NCI-H226 (cell line): ENCODE data around the gene LGR4.
A peak's percentile ranks its signal among the peaks of the same experiment; 100 is the strongest.

Experiments used
- DNase-seq: peaks from one replicate; pipeline ENCODE4 v3.0.0-alpha.2; 2015

The LGR4 gene

DNA sequence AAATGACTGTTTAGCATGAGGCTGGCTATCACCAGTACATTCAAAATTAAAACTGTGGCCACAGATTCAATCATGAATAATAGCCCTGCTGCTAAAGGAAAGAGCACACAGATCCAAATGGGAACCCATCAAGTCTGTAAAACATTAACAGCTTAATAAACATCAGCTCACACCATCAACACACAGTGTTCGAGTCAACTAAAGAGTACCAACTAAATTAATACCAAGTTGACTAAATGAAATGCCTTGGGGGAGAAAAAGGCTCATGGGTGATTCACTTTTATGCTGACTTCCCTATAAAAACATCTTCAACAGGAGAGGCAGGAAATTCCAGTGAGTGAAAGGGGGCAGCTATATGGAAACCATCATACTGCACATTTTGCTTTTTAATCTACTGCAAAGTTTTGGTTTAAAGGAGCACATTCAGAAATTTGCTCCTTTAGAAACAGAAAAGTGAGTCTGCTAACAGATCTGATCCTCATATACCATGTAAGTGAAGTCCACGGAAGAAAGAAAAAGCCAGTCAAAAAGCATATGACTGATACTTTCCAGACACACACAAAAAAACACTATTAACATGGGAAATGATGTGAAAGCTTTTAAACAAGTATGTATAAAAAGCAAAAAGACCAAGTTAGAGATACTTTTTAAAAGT, 16.3 kb downstream of the LGR4 start:
- DNase-seq = peak; percentile 65

DNA sequence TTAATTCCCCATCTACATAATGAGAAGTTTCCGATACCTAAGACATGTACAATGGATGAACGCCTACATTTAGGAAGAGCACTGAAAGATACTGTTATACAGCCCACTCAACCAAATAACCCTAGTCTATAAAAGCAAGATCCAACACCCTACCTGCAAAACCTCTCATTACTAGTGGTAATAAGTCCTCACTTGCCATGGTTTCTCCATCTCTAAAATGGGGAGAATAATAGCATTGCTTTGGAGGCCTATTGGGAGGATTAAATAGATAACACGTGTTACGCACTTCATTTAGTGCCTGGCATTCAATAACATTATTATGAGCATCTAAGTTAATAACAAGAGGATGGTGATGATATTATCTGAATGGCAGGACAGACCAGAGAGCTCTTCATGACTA, 16.9 kb downstream of the LGR4 start:
- no peak for DNase-seq

DNA sequence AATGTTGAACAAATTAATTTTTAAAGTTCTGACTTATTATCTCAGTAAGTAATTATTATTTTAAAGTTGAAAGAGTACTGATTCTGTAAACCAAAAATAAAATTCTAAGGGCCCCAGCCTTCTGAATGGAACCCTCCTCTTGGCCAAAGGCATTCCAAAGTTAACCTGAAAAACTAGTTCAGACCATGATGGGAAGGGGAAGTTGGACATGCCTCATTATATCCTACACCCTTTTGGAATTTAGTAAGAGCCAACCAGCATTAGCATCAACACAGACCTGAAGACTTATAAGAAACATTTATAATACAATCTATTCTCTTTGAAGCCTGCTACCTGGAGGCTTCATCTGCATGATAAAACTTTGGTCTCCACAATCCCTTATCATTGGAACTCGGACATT, 18.9 kb downstream of the LGR4 start:
- DNase-seq = no peak

DNA sequence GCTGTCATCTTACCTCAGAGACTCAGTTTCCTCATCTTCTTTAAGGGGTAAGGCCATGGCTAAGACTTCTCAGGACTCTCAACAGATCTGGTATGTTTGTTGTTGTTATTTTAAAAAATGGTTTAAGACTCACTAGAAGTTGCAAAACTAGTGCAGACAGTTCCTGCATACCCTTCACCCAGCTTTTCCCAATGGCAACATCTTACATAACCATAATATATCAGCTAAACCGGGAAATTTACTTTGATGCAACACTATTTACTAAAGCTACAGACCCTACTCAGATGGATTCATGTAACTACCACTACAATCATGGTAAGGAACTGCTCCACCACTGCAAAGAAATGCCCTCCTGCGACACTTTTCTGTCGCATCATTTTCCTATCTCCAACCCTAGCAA, 20.4 kb downstream of the LGR4 start:
- DNase-seq = no peak

DNA sequence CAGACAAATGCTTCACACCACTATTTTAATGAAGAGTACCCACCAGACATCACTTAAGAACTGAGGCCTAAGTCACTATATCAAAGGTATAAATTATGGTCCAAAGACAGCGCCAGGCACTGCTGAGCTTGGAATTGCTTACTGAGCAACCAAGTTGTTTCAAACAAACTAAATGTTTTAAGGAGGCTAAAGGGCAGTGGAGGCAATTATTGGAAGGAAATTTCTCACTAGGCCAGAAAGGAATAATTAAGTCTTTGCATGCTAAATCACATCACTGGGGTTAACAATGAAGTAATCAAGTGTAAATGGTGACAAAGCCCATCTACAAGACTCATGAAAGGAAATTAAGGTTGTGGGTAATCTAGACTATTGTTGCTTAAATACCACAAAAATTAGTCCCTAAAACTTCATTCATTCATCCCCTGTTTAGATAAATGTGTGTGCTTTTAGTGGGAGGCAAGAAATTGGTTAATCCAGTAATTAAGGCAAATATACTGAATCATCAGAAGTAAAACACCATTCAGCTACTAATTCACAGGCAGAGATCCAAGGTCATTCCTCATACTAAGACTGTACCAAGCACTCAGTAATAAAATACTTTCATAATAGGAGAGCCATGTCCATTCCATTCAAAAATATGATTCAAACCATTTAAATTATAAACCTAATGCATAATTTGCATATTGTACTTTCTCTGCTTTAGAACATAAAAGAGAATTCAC, 21.2 kb downstream of the LGR4 start:
- DNase-seq = no peak

DNA sequence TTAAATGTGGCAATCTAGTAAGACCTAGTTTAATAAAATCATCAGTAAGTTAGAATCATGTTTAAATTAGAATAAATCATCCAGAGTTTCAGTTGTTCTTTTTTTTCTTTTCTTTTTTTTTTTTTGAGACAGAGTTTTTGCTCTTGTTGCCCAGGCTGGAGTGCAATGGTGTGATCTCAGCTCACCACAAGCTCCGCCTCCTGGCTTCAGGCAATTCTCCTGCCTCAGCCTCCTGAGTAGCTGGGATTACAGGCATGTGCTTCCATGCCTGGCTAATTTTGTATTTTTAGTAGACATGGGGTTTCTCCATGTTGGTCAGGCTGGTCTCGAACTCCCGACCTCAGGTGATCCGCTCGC, 24.4 kb downstream of the LGR4 start:
- DNase-seq = peak; percentile 49

DNA sequence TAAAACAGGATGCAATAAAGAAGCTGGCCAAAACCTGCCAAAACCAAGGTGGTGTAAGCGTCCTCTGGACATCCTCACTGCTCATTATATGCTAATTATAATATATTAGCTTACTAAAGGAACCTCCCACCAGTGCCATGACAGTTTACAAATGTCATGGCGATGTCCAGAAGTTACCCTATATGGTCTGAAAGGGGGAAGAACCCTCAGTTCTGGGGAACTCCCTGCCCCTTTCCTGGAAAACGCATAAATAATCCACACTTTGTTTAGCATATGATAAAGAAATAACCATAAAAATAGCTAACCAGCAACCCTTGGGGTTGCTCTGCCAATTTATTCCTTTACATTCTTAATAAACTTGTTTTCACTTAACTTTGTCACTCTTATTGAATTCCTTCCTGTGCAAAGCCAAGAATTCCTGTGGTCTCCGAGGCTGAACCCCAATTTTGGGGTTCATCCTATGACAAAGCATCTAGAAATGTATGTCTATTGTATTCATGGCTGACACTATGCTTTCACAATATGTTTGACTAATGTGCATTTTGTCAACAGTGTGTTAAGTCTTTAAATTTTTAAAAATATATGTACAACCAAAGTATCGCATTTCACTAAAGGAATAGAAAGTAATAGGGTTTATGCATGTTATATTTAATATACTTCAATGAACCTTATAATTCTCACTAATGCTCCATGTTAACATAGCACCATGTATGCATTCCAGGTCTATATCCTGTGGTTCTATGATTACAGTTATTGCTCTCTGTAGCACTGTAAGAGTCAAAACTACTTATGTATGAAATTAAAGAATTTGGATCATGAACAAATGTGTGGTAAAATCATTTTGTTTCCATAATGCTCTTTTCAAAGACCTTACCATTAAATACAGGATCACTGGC, 25.1 kb downstream of the LGR4 start:
- DNase-seq = peak; percentile 69

DNA sequence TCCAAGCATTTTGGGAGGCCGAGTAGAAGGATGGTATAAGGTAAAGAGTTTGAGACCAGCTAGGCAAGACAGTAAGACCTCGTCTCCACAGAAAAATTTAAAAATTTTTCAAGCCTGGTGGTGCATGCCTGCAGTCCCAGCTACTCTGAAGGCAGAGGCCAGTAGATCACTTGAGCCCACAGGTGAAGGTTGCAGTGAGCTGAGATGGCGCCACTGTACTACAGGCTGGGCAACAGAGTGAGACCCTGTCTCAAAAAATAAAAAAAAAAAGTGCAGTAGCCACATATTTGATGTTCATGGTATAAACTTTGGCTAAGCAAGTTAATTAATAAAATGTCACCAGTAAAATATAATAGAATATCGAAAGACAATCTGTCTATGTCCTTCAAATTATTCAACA, 27.0 kb downstream of the LGR4 start:
- DNase-seq = no peak

DNA sequence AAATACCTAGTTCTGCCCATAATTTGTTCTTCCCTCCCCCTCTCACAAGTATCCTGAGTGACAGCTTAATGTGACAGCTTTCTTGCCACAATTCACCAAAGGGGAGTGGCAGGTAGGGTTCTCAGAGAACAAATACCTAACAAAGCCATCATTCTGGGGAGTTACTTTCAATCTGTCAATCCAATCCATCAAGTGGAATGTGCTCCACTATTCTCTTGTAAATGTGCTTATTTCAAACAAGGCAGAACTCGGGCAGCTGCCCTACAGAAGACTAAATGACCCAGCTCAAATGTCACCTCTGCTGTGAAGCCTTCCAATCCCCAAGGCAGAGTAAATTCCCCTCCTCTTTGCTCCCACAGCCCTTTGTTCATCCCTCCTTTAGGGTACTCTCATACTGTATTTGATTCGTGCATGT, 27.8 kb downstream of the LGR4 start:
- DNase-seq = no peak

DNA sequence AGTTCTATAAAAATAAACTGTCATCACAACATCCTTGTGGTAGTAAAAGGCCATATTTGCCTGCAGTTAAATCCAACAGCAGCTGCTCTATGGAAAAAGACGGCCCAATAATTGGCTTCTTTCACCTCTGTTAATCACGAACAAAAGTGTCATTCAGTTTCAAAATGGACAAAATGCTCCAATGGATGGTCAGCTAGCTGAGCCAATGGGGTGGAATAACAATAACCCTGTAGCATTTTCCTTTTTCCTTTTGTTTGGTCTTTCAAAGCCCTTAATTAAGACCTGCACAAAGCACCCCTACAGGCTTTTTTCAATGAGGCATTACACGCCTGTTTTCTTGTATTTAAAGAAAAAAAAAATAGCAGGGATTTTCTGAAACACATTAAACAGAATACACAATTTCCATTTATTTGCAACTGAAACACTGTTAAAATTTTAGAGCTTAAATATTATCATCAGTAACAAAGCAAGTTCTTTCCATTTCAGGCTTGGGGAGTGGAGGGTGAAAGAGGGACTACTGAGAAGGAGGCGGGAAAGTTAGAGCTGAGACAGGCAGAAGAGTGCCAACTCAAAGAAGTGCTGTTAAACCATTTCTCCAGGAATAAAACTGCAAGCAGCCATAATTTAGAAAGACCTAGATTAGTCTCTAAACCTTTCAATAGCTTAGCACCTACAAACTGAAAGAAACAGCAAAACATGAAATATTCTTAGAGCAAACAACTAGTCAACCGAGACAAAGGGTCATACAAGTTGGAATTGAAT, 28.7 kb downstream of the LGR4 start:
- no peak for DNase-seq

DNA sequence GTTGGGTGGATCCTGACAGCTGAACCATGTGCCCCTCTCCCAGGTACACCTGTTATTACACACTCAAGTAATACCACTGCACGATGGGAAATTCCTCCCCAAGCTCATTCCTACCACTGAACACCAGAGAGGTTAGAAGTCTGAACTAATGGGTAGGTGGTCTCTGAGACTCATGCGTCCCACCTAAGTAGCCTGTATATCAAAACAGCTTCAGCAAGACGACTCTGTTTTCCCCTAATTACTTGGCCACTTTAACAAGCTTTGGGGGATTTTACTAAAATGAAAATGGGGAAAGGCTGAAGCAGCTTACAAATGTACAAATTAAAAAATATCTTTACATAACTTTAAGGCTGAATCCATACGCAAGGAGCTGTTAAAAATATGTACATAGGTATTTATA, 29.4 kb downstream of the LGR4 start:
- DNase-seq = no peak

DNA sequence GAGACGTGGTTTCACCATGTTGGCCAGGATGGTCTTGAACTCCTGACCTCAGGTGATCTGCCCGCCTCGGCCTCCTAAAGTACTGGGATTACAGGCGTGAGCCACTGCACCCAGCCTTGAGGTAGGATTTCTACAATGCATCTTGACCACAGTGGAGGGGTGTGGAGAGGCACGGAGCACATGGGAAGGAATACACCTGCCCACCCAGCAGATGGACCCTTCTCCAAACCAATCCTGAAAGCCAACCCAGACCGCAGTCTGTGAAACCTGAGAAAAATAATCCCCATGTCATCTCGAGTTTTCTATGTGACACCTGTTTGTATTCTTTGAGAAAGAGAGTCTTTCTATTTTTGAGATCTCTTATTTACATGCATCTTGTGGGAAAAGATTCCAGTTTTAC, 32.5 kb downstream of the LGR4 start:
- DNase-seq = no peak

DNA sequence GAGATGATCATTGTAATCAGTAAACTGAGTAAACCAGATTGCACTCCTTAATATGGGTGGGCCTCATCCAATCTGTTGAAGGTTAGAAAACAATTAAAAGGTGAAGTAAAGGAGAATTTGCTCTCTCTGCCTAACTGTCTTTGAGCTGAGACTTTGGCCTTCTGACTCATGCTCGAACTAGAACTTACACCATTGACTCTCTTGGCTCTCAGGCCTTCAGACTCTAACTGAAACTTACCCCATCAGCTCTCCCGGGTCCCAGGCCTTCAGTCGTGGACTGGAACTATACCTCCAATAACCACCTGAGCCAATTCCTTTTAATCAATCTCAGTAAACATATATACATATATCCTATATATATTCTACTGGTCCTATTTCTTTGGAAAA, 34.0 kb downstream of the LGR4 start:
- no peak for DNase-seq

DNA sequence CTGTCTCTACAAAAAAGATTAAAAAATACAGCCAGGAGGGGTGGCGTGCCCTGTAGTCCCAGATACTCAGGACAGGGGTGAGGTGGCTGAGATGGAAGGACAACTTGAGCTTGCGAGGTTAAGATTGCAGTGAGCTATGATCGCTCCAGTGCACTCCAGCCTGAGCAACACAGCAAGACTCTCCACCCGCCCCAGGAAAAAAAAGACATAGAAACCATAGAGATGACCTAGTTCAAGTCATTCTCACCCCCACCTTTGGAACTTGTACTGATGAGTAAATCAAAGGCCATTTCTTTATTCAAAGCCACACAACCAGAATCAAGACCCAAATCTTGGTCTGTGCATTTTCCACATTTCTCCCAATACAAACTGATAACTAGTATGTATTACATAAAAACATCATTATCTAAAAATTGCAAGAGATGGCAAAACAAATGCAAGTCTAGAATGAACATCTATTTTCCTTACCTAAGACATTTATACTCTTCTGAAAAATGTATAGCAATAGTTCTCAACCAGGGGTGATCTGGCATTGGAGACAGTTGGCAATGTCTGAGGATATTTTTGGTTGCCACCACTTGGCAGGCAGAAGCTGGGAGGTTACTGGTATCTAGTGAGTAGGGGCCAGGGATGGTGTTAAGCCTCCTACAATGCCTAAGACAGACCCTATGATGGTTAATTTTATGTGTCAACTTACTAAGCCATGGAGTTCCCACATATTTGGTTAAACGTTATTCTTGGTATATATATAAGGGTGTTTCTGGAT, 34.6 kb downstream of the LGR4 start:
- DNase-seq = no peak

DNA sequence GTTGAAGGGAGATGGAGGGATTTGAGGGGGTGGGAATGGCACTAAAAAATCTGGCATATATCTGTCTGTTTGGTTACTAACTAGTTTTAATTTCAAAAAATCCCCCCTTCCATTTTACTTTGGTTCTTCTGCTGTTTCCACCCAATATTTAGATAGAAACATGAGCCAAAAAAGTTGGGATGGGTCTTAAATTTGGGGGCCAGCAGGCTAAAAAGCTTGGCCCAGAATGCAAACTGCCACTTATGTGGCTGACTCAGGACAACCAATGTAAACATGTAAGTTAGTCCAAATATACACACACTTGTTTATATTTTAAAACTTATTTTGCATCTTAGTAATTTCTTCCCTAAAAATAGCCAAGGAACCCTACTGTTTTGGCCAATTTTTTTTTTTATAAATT, 35.7 kb downstream of the LGR4 start:
- no peak for DNase-seq

DNA sequence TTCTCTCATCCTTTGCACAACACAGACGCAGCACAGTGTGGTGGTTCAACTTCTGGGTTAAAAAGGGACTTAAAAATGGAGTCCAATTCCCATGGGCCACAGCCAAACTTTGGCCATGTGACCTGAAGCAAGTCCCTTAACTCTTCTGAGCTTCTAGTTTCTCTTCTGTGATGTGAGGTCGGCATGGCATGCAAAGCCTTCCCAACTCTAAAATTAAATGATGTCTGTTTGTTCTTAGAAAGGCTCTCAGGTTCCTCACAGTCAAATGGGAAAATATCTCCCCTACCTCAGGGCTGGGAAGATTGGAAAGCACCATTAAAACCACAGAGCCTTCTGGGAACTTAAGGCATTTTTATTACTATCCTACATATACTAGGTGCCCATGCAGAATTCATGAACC, 38.8 kb downstream of the LGR4 start:
- DNase-seq = no peak

DNA sequence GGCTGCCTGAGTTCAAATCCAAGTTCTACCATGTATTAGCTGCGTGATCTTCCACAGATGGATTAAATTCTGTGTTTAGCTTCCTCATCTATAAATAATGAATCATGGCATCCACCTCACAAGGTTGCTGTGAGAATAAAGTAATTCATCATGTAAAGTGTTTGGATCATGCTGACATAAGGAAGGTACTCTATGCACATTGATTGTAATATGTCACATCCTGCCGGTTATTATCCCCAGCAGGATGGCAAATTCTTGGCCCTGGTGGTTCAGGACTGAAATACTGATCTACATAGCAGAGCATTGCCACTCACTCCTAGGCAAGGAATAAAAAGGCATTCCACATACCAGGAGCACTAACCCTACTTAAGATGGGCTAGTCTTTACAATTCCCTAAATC, 40.8 kb downstream of the LGR4 start:
- DNase-seq = no peak

DNA sequence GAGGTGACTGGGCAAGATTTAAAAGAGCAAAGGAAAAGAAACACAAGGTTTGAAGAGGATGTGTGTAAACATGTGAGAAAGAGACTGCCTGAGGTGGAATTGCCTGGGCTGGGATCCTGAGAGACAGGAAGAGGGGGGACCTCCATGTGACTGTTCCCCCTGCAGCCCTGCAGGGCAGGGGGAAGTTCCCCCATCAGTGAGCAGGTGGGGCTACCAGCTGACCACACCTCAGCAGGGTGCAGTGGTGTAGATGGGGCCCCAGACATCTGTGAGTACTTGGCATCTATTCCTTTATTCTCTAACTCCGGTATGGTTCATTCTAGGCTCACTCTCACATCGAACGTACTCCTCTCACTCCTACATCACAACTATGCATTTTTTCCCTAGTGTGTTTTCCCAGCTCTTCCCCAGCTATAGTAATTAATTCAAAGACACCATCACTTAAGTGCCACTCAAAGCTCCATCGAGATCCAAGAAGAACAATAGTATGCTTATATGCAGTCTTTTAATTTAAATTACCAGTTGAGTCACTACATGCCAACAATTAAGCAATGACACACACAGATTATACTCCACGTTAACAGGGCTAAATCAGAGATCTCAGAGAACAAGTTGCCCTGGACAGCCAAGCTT, 42.7 kb downstream of the LGR4 start:
- peak; percentile 2 for DNase-seq

DNA sequence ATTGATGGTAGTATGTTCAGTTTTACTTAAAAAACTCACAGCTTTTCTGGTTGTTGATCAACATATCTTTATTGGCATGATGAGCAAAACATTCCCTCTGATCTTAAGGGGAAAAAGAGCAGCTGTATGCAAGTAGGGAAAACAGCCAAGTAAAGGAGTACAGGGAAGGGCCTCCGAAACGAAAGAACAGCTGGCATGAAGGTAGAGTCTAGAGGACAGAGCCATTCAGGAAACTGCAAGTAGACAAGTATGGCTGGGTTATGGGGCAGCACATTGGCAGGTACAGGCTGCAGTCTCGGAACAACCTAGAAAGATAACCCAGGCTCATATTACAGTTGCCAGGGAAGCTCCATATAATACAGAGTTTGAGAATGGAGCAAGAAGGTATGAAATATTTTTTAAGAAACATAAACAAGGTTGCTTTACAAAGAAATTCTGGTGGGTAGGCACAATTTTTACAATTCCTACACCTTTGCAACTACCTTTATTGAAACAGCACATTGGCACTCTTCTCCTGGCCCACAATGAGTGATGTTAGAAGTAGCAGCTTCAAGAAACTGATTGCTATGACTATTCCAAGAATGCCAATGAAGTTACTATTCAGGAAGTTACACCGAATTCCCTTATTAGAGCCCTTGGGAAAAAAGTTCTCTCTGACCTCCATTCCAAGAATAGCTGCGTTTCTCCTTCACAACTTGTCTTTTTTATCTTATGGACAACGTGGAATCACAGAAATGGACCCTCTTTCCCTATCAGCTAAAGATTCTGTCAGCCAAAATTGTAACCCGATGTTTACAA, 45.2 kb downstream of the LGR4 start:
- peak; percentile 75 for DNase-seq

DNA sequence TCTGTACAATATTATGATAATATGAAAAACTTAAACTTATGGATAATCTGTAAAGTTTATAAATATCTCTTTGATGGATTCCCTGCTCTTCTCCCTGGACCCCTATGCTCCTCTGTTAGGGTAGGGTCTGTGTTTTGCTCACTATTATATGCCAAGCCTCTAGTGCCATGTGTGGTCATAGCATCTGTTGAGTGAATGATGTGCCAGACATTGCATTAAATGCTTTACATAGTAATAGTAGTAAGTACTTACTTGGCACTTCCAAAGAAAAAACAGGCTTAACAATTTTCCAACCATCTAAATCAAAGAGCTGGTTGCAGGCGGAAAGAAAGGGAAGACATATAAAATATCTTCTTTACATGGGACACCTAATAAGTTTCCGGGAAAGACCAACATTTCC, 46.8 kb downstream of the LGR4 start:
- DNase-seq = no peak

DNA sequence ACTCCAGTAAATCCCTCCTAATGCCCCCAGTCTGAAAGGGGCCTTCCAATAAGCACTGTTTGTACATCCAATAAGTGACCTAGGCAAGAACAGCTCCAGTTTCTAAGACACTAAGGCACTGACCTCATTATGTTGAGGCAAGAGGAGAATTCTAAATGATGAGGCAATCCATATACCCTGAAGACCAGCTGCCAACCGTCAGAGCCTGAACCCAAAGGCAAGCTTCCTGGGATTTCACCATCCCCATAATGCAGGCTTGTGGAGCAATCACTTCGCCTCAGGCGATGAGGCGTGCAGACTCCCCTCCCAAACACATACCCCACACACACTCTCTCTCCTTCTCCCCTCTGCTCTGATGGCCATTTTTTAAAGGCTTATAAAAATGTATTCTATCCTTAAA, 49.5 kb downstream of the LGR4 start:
- DNase-seq = peak; percentile 93
